HEK293T (cell line): Measurements from ENCODE around the gene RPL14.

ENCODE experiments used
- BHLHE40 ChIP-seq: fragments of 450-650 bp; IDR thresholded peaks from 2 replicates; pipeline ENCODE4 v1.6.1; 2016; ENCODE audit warnings: mild to moderate bottlenecking, moderate library complexity, borderline replicate concordance
- FOXK2 ChIP-seq: fragments of 450-650 bp; IDR thresholded peaks from 2 replicates; pipeline ENCODE4 v1.6.1; 2016; ENCODE audit warnings: mild to moderate bottlenecking
- HDGF ChIP-seq: fragments of 450-650 bp; IDR thresholded peaks from 2 replicates; pipeline ENCODE4 v1.6.1; 2017; ENCODE audit warnings: antibody characterized with exemption, borderline replicate concordance
- SP1 ChIP-seq: fragments of 450-650 bp; IDR thresholded peaks from 2 replicates; pipeline ENCODE4 v1.6.1; 2017
- SUZ12 ChIP-seq: fragments of 450-650 bp; IDR thresholded peaks from 2 replicates; pipeline ENCODE4 v1.6.1; 2016; ENCODE audit warnings: mild to moderate bottlenecking
- TARDBP ChIP-seq: fragments of 450-650 bp; IDR thresholded peaks from 2 replicates; pipeline ENCODE4 v1.6.1; 2016
- TF ChIP-seq, protein P1 (sequence below): fragments of 450-650 bp; IDR thresholded peaks from 2 replicates; pipeline ENCODE4 v1.6.1; 2016

DNA sequence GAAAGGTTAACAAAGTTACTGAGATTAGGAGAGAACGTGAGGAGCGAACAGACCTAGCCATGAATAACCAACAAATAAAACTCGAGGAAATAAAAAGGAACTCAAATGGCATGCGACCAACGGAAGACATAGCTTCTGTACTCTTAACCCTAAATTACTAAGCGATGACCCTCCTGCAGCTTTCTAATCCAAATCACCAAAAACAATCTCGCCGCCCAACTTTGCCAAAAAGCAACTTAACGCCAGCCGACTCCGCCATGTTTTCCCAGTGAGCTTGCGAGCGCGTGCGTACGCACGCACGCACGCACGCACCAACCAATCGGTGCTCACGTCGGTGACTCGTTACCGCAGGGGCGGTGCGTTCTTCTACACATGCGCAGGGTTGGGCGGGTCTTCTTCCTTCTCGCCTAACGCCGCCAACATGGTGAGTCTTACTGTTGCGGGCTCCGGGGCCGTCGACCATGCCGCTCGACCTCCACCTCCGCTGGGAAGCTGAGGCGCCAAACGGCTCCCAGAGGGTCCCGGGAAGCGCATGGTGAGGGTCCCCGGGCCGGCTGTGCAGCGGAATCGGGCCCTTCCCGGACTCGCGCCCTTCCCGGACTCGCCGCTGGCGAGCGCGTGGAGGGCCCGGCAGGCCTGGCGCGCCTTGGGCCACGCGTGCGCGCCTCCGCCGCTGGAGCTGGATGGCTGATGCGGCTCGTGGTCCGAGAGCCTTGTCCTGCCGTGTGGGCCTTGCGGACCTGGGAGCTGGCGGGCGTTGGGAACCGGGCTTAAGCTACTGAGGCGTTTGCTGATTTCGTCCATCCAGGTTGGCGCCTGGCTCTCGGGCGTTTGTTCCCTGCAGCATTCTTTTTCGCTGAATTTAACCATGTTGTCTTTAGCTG is at the start of gene RPL14:
- TF ChIP-seq, protein P1, sequence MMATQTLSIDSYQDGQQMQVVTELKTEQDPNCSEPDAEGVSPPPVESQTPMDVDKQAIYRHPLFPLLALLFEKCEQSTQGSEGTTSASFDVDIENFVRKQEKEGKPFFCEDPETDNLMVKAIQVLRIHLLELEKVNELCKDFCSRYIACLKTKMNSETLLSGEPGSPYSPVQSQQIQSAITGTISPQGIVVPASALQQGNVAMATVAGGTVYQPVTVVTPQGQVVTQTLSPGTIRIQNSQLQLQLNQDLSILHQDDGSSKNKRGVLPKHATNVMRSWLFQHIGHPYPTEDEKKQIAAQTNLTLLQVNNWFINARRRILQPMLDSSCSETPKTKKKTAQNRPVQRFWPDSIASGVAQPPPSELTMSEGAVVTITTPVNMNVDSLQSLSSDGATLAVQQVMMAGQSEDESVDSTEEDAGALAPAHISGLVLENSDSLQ: no peak
- TF ChIP-seq BHLHE40: no peak
- no peak for TF ChIP-seq TARDBP
- no peak for TF ChIP-seq FOXK2
- TF ChIP-seq HDGF: no peak
- TF ChIP-seq SUZ12: no peak
- no peak for TF ChIP-seq SP1
